NCI-H2081 (cell line): Measurements from ENCODE around the gene SLAMF9.
"Not testable (repeated sequence)": the region's sequence is repeated elsewhere in the genome, so short reads cannot be mapped to it uniquely, and the experiment has no call there.

ENCODE experiments used
- DNase-seq, 2 experiments: peaks; one replicate each; lab custom pipeline; 2025; lab: John Stamatoyannopoulos, UW

SLAMF9 gene

GRCh38 chr1:159920202-159920601 lies 33.8 kb downstream of the SLAMF9 start:
- DNase-seq: no peak

GRCh38 chr1:159919236-159919865 lies 34.7 kb downstream of the SLAMF9 start:
- DNase-seq: no peak

GRCh38 chr1:159918352-159919200 lies 35.5 kb downstream of the SLAMF9 start:
- no peak for DNase-seq

- no peak for DNase-seq
These were observed 36.3 kb downstream of the SLAMF9 start for GRCh38 chr1:159917533-159918351.

DNA sequence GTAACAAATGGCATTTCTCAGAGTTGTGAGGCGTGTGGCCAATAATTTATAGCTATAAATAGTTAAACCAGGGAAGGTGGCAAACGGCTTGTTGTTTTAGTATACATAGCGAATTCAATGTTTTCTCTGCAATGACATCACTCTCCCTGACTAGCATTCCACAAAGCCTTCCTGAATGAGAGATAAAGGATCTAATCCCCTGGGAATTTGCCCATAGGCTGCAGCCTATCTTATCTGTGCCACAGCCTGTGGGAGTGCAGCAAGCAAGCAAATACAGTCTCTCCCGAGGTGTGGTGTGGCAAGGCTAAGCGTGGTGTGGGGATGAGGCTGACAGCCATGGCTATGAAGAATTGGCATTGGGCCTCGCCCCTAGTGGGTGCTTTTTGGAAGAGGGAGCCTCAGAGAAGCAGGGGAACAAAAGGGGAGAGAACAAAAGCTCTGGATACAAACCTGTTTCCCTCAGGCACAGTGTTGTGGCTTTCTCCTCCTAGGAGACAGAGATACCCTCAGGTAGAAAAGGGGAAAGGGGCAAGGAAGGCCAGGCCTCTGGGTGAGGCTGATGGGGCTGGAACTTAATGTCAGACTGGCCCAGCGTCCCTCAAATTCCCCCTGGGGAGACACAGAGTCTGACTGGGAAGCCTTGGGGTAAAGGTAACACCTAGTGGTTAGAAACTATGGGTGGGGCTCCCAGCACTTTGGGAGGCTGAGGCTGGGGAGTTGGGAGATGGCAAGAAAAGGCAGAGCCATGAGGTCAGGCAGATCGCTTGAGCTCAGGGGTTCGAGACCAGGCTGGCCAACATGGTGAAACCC lies 37.6 kb downstream of the SLAMF9 start:
- DNase-seq: peak; percentile 45 to 59

DNA sequence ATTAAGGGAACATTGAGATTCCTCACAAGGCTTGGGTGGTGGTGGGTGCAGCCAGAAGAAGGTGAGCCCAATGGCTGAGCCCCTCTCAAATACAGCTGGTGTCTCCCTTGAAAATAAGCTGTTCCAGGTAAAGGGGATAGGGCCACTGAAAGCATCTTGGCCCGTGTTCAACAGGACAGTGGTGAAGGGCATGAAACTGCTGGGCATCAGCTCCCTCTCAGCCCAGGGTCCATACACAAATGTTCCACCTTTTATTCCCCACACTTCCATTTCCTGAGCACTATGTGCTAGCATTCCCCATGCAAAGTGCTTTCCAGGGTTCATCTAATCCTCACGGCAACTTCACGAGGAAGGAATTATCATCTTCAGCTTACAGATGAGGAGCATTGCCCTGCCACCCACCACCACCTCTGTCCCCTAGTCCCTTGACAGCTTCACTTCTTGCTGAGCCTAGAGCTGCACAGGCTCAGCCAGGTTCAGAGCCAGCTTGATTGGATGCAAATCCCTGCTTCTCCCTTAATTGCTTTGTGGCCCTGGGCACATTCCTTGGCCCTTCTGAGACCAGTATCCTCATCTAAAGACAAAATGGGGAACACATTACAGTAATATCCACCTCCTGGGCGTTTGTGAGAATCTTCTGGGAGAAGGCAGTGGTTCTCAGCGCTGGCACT lies 38.3 kb downstream of the SLAMF9 start:
- no peak for DNase-seq

DNA sequence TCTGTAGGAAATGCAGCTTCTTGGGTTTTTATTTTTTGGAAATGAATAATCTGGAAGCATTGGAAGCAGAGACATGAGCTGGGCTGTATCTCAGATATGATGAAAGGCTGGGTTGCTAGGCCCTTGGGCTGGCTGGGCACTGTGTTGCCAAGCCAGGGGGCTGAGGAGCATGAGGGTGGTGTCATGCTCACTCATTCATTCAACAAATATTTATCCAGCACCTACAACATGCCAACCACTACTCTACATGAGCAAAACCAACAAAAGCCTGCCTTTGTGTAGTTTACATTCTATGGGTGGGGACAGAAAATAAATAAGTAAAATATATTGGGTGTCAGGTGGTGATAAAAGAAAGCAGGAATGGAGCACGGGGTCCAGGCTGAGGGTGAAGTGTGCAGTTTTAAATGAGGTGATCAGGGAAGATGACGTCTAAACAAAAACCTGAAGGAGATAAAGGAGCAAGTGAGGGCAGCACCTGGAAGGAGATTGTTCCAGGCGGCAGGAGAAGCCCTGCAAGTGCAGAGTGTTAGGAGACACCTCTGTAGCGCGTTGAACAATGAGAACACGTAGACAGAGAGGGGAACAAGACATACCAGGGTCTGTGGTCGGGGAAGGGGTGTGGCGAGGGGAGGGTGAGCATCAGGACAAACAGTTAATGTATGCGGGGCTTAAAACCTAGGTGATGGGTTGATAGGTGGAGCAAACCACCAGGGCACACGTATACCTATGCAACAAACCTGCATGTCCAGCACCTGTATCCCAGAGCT lies 39.6 kb downstream of the SLAMF9 start:
- DNase-seq: peak in 1 of 2 experiments; percentile 13

DNA sequence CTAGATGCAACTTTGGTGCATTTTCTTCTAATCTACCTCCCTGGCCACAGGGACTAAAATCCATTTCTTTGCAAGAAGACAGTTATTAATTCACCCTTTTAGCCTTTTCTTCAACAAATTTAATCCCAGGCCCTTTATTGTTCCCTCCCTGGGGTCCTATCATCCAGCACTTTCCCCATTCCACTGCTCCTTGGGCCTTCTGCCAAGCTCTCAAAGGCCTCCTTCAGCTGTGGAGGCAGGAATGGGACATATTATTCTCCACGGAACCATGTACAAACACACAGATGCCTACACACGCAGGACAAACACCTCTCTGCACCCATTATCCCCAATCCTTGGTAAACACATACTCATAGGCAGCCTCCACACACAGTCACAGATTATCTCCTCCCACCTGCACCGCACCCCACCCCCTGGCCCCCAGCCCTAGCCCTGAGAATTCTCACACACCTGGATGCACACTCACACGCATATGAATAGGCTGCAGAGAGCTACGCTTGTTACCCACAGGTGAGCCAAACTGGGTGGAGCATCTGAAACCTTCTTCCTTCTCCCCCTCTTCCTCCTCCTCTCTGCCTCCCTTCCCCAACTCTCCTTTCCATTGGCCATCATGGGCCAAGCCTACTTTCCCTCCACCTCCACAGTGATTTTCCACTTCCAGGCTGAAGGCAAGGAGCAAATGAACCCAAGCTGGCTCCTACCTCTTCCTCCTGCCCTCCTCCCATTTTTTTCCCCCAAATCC lies 40.4 kb downstream of the SLAMF9 start:
- no peak for DNase-seq

DNA sequence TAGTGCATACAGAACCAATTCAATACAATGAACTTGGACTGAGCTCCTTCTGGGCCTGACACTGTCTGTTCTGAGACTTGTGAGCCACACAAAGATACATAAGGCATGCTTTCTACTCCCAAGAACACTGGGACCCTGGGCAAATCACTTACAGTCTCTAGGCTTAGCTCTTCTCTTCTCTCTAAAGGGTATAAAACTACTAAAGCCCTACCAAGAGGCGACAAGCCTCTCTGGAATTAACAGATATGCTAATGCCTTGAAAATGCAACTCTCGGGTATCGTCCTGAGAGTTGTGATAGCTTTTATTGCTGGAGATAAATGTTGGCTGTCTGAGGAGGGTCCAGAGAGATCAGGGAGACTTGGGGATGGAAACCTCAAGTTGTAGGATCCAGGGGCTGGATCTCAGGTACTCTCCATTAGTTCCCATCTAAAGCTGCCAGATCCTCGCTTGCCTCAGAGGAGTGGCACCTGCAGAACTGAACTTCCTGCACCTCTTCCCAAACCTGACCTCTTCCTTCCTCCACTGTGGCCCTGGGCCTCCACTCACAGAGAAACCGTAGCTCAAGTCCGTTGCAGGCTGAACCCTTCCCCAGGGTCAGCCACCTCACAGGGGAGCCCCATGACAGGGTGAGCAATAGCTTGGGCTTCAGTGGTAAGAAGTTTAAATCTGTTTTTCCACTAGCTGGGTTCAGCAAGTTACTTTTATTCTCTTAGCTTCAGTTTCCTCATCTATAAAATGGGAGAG lies 42.5 kb downstream of the SLAMF9 start:
- DNase-seq: no peak

- no peak for DNase-seq
These were observed 45.8 kb downstream of the SLAMF9 start for GRCh38 chr1:159908031-159908940.

- no peak for DNase-seq
These were observed 47.1 kb downstream of the SLAMF9 start for GRCh38 chr1:159906960-159907359.

- DNase-seq: not testable (repeated sequence)
These were observed 50.0 kb downstream of the SLAMF9 start for GRCh38 chr1:159904036-159904435.

DNA sequence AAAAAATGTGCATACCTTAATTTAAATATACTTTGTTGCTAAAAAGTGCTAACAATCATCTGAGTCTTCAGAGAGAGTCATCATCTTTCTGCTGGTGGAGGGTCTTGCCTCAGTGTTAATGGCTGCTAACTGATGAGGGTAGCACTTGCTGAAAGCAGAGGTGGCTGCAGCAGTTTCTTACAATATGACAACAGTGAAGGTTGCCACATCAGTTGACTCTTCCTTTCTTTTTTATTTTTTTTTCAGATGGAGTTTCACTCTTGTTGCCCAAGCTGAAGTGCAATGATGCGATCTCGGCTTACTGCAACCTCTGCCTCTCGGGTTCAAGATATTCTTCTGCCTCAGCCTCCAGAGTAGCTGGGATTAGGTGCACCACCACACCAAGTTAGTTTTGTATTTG lies 51.5 kb downstream of the SLAMF9 start:
- no peak for DNase-seq
